HG02759 (cell line): ENCODE data around the gene CYP20A1.
"Not testable (repeated sequence)": the region's sequence is repeated elsewhere in the genome, so short reads cannot be mapped to it uniquely, and the experiment has no call there.

Experiments
- ATAC-seq: cut with Tn5 transposase; IDR thresholded peaks from one replicate; pipeline ENCODE4 v1.9.1; 2021; ENCODE audit warnings: mild to moderate bottlenecking, moderate library complexity; ENCODE audit not compliant: unreplicated experiment

The CYP20A1 gene

GRCh38 chr2:203238704-203239526, at the start of gene CYP20A1:
TSS of gene CYP20A1 (plus strand) at chr2:203239018. CDS start at chr2:203239063, 45 bp downstream.
- ATAC-seq, result peak; percentile 89

DNA sequence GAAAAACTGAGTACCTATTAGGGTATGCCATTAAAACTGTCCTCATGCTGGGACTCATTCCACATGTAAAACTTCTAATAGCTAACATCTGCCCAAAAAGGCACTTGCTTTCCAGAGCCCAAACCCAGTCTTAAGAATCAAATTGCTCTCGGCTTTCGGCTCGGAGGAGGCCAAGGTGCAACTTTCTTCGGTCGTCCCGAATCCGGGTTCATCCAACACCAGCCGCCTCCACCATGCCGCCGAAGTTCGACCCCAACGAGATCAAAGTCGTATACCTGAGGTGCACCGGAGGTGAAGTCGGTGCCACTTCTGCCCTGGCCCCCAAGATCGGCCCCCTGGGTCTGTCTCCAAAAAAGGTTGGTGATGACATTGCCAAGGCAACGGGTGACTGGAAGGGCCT, 48.3 kb upstream of the CYP20A1 start:
- ATAC-seq, result not testable (repeated sequence)

DNA sequence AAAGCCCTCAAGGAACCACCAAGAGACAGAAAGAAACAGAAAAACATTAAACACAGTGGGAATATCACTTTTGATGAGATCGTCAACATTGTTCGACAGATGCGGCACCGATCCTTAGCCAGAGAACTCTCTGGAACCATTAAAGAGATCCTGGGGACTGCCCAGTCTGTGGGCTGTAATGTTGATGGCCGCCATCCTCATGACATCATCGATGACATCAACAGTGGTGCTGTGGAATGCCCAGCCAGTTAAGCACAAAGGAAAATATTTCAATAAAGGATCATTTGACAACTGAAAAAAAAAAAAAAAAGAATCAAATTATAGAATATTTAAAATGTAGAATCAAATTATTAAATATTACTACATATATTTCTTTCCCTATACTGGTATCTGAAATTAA, 47.8 kb upstream of the CYP20A1 start:
- ATAC-seq, result not testable (repeated sequence)

DNA sequence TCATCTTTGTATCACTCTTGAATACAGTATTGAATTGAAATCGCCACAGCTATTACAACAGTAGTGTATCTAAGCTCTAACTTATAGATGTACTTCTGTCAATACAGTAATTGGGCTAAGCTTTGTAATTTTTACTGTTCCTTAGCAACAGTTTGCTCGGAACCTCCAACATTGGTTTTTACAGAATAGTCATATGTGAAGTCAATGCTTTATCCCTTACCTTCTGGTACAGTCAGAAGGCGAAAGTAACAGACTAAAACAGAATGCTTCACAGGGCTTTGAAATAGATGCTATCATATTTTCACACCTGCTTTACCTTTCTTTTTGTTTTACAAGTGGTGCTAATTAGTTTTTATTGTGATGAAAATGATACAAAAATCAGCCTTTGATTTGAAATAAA, 46.9 kb upstream of the CYP20A1 start:
- no peak for ATAC-seq

GRCh38 chr2:203195331-203196036, 43.3 kb upstream of the CYP20A1 start:
- ATAC-seq, result no peak

DNA sequence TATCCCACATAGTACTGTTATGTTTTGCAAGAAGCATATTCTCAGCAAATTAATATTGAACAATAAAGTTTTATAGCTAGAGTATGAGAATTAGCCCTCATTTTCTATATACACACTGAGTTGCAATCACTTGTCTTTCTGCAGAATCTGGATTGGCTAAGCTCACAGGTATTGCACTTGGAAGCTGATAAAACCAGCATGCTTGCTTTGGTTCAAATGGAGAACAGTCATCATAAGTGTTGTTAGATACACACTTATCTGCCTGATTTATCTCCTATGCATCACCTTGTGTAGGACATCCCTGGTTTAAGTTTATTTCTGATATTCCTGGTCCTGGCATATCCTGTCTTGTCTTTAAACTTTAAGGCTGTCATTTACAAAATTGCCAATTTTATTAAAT, 38.0 kb upstream of the CYP20A1 start:
- no peak for ATAC-seq

GRCh38 chr2:203201426-203201825, 37.4 kb upstream of the CYP20A1 start:
- no peak for ATAC-seq

DNA sequence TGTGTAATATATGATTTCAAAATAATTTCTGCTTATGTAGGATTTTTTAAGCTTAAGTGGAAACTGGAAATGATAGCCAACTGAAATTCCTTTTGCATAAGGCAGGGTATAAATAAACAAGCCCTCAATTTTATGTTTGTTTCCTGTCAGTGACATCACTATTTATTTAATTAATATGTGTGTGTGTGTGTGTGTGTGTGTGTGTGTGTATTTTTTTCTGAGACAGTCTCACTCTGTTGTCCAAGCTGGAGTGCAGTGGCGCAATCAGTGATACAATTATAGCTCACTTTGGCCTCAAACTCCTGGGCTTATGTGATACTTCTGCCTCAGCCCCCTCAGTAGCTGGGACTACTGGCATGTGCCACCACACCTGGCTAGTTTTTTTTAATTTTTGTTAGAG, 29.3 kb upstream of the CYP20A1 start:
- ATAC-seq, result no peak

DNA sequence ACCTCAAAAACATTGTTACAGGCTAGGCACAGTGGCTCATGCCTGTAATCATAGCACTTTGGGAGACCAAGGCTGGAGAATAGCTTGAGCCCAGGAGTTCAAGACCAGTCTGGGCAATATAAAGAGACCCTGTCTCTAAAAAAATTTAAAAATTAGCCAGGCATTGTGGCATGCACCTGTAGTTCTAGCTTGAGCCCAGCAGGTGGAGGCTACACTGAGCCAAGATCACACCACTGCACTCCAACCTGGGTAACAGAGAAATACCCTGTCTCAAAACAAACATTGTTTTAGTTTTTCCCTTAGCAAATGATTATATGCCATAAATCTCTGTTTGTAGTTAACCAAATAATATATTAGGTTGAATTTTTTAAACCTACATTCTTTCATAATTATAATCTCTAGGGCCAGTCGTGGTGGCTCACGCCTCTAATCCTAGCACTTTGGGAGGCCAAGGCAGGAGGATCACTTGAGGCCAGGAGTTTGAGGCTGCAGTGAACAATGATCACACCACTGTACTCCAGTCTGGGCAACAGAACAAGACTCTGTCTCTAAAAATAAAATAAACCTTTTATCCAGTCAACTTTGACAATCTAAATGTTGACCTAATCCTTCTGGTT, 13.3 kb upstream of the CYP20A1 start:
- no peak for ATAC-seq

GRCh38 chr2:203229674-203230073, 9.1 kb upstream of the CYP20A1 start:
- ATAC-seq, result not testable (repeated sequence)

DNA sequence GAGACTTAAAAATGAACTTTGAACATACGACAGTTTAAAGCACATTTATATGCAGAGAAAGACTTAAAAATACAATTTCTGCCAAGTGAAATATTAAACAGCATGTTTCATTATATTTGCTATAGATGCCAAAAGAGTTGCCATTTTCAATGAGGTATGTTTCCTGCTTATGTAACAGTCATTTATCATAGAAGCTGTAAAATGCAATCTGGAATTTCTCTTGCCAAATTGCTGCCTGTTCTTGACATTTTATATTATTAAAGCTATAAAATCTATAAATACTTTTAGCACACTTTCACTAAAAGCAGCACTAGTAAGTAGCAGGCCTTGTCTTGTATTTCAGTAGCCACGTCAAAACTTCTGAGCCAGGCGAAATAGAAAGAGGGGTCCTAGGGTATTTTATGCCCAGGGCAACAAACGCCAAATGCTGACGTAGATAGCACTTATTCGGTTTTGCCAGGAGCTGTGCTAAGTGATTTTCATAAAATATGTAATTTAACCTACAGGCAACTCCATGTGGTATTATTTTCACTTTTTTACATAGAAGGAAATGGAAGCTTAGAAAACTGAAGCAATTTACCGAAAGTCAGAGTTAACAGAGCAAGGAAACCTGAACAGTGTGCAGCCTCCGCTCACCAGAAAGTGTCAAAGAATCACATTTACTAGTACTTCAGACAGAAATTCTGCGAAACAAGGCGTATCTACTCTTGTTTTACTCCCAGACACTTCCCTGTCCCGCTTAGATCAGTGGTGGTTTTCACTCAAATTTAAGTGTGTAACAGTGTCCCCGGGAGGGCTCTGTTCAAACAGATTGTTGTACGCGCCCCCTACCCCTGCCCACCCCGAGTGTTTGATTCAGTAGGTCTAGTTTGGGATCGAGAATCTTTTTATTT, 1.2 kb upstream of the CYP20A1 start:
- no peak for ATAC-seq

DNA sequence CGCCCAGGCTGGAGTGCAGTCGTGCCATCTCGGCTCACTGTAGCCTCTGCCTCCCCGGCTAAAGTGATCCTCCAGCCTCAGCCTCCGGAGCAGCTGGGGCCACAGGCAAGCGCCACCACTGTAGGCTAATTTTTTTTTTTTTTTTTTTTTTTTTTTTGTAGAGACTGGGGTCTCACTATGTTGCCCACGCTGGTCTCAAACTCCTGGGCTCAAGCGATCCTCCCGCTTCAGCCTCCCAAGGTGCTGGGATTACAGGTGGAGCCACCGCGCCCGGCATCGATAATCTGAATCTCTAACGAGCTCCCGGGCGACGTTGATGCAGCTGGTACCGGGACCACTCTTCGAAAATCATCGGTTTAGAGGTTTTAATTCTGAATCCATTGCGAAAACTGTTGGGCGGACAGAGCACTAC, 520 bp upstream of the CYP20A1 start:
- no peak for ATAC-seq

- ATAC-seq, result no peak
These were observed 1.7 kb downstream of the CYP20A1 start for GRCh38 chr2:203240491-203240890.

GRCh38 chr2:203242518-203242917, 3.7 kb downstream of the CYP20A1 start:
- no peak for ATAC-seq

DNA sequence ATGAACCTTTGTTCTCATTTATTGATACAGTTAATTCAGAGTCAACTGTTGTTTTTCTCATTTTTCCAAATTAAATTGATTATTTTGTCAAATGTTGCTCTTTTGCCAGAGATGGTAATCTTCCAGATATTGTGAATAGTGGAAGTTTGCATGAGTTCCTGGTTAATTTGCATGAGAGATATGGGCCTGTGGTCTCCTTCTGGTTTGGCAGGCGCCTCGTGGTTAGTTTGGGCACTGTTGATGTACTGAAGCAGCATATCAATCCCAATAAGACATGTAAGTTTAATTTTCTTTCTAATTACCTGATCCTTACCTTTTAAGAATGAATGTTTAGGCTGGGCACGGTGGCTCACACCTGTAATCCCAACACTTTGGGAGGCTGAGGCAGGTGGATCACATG, 7.8 kb downstream of the CYP20A1 start:
- no peak for ATAC-seq

DNA sequence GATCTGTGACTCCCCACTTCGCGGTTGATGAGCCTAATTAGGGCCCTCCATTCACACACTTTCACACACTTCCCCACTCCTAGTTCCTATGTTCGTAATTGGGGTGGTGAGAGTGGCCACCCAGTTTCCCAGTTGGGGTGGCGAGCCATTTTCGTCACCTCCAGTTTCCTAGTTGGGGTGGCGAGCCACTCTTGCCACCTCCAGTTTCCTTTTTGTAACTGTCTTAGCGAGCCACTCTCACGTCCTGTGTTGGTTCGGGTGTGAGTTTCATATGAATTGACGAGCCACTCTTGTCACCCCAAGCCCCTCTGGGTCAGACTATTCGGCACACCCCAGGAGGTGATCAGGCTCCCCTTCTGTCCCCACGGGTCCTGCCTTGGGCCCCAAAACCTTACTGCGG, 14.0 kb downstream of the CYP20A1 start:
- ATAC-seq, result no peak

- ATAC-seq, result not testable (repeated sequence)
These were observed 14.7 kb downstream of the CYP20A1 start for GRCh38 chr2:203253422-203254095.

DNA sequence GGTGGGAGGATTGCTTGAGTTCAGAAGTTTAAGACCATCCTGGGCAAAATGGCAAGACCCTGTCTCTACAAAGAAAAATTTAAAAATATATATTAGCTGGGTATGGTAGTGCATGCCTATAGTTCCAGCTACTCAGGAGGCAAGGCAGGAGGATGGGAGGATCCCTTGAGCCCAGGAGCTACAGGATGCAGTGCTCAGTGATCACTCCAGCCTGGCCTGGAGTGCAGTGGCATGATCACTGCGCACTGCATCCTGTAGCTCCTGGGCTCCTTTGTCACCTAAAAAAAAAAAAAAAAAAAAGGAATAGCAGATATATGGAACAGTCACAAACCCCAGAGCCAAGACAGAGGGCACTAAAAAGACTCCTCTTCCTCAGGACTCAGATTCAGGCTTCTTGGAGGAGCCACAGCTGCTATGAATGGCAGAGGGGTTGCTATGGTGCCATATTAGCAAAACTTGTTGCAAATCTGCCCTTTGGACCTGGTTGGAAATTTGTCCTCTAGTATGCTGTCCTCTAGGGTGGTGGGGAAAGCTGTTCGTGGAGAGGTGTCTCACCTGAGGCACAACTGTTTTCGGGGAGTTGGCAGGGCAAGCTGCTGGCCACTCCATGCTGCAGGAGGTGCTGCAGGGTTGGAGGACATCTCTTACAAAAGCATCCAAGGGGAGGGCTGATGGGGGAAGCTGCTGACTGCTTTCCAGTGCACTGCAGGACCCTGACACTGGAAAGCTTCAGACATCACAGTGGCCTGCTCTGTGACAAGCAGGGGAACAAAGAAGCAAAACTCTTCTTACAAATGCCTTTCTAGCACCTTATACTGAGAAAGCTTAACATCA, 22.7 kb downstream of the CYP20A1 start:
- ATAC-seq, result no peak

- ATAC-seq, result no peak
These were observed 40.5 kb downstream of the CYP20A1 start for GRCh38 chr2:203279288-203279687.
